CD14-positive monocyte (primary cell): ENCODE measurements around the gene CNGB1. TPM values are rescaled to one million over a fixed set of nuclear protein-coding genes. Genes with fewer than 3 reads are reported as not detected.
A peak's percentile ranks its signal among the peaks of the same experiment; 100 is the strongest.

Source experiments
- DNase-seq, 3 donors: peaks; one replicate each; pipeline ENCODE4 v3.0.0-alpha.2; 2011 to 2022
- H2AFZ ChIP-seq: 2 replicates; pipeline ENCODE4 v1.6.0; 2012; ENCODE audit warnings: mild to moderate bottlenecking, low read depth, low read length, inconsistent platforms; ENCODE audit not compliant: insufficient read depth, poor library complexity, severe bottlenecking
- H3K27ac ChIP-seq, 2 donors: 1 replicate in 1 of 2; 2 replicates in 1 of 2; pipeline ENCODE4 v1.5.1; 2012 to 2013; ENCODE audit warnings: low read length in 2 of 2, control low read depth in 1 of 2, inconsistent platforms in 1 of 2, low read depth in 1 of 2, mild to moderate bottlenecking in 1 of 2
- H3K27me3 ChIP-seq, 2 donors: one replicate each; pipeline versions ENCODE4 v1.6.0 to v1.6.1; 2011 to 2013; ENCODE audit warnings: low read length in 2 of 2; ENCODE audit not compliant: control insufficient read depth in 2 of 2, insufficient read depth in 2 of 2
- H3K36me3 ChIP-seq, 2 donors: replicated peaks in 1 of 2; 1 replicate in 1 of 2; 2 replicates in 1 of 2; pipeline versions ENCODE4 v1.5.1 to v1.6.1; 2012 to 2013; ENCODE audit warnings: low read length in 2 of 2, control low read depth in 1 of 2, inconsistent platforms in 1 of 2, mild to moderate bottlenecking in 1 of 2; ENCODE audit not compliant: insufficient read depth in 2 of 2, control insufficient read depth in 1 of 2
- H3K4me1 ChIP-seq, 2 donors: 1 replicate in 1 of 2; 2 replicates in 1 of 2; pipeline versions ENCODE4 v1.5.1 to v1.6.1; 2012 to 2013; ENCODE audit warnings: low read length in 2 of 2, control low read depth in 1 of 2, inconsistent platforms in 1 of 2, mild to moderate bottlenecking in 1 of 2, moderate library complexity in 1 of 2; ENCODE audit not compliant: insufficient read depth in 2 of 2, control insufficient read depth in 1 of 2
- H3K4me2 ChIP-seq: replicated peaks from 2 replicates; pipeline ENCODE3; 2012; ENCODE audit warnings: low read length, moderate library complexity, mild to moderate bottlenecking; ENCODE audit not compliant: poor library complexity, severe bottlenecking; ENCODE audit errors: extremely low read depth
- H3K4me3 ChIP-seq, 3 experiments: fragments of 200-600 bp in 1 of 3; sonication (generic) in 1 of 3; replicated peaks in 1 of 3; 1 replicate in 2 of 3; 2 replicates in 1 of 3; pipeline ENCODE4 v1.5.1; 2011 to 2013; ENCODE audit warnings: low read length in 3 of 3, mild to moderate bottlenecking in 3 of 3, control low read depth in 2 of 3, low read depth in 2 of 3, inconsistent platforms in 1 of 3, moderate library complexity in 1 of 3
- H3K79me2 ChIP-seq: 2 replicates; pipeline ENCODE4 v1.6.0; 2012; ENCODE audit warnings: mild to moderate bottlenecking, control low read depth, inconsistent platforms, low read length, moderate library complexity; ENCODE audit not compliant: insufficient read depth
- H3K9ac ChIP-seq: 2 replicates; pipeline ENCODE4 v1.6.0; 2017; ENCODE audit warnings: low read length, mild to moderate bottlenecking; ENCODE audit not compliant: insufficient read depth, poor library complexity, severe bottlenecking
- H3K9me3 ChIP-seq, 2 donors: replicated peaks in 1 of 2; 1 replicate in 1 of 2; 2 replicates in 1 of 2; pipeline versions ENCODE4 v1.5.1 to v1.6.1; 2012 to 2013; ENCODE audit warnings: low read length in 2 of 2, control low read depth in 1 of 2; ENCODE audit not compliant: control insufficient read depth in 1 of 2, insufficient read depth in 1 of 2
- H4K20me1 ChIP-seq: 2 replicates; pipeline ENCODE4 v1.6.0; 2012; ENCODE audit warnings: mild to moderate bottlenecking, low read length, control low read depth, moderate library complexity; ENCODE audit not compliant: insufficient read depth
- H3K27ac Mint-ChIP-seq, 7 donors: one replicate each; pipeline ENCODE4 v1.8.0; 2020; ENCODE audit warnings: mild to moderate bottlenecking in 7 of 7, mixed read lengths in 7 of 7, moderate library complexity in 6 of 7, inconsistent platforms in 2 of 7
- H3K27me3 Mint-ChIP-seq, 3 donors: one replicate each; pipeline ENCODE4 v1.8.0; 2021 to 2022; ENCODE audit warnings: low read depth in 3 of 3, mild to moderate bottlenecking in 3 of 3, mixed read lengths in 3 of 3, moderate library complexity in 3 of 3, inconsistent platforms in 1 of 3
- H3K36me3 Mint-ChIP-seq, 2 donors: one replicate each; pipeline ENCODE4 v1.8.0; 2020; ENCODE audit warnings: mixed read lengths in 2 of 2, inconsistent platforms in 1 of 2, mild to moderate bottlenecking in 1 of 2
- H3K4me1 Mint-ChIP-seq: one replicate; pipeline ENCODE4 v1.8.0; 2020; ENCODE audit warnings: mild to moderate bottlenecking, mixed read lengths
- H3K4me3 Mint-ChIP-seq, 2 donors: one replicate each; pipeline ENCODE4 v1.8.0; 2020; ENCODE audit warnings: mild to moderate bottlenecking in 2 of 2, mixed read lengths in 2 of 2, moderate library complexity in 1 of 2
- H3K9me3 Mint-ChIP-seq, 7 donors: one replicate each; pipeline ENCODE4 v1.8.0; 2020 to 2022; ENCODE audit warnings: mixed read lengths in 7 of 7, mild to moderate bottlenecking in 6 of 7, moderate library complexity in 6 of 7, inconsistent platforms in 2 of 7
- WGBS: methylation state at CpG from one replicate; pipeline ENCODE4 v1.1.5; 2013; ENCODE audit warnings: missing lambda C conversion rate; ENCODE audit not compliant: insufficient coverage; 5-methylcytosine and 5-hydroxymethylcytosine counted together
- intact Hi-C, 2 donors: fragments of 100-400 bp; cut with micrococcal nuclease; formaldehyde crosslinking; loops; one replicate each; pipeline versions ENCODE4 v1.15.0 to v1.15.1; 2023
- polyA plus RNA-seq, 3 donors: library from polyadenylated mRNA; depleted of rRNA in 1 of 3; unstranded in 2 of 3; stranded (reverse) in 1 of 3; fragments of 300-500 nt in 2 of 3; fragments of >200 nt in 1 of 3; fragmentation: Illumina TruSeq in 2 of 3; gene quantifications; 1 replicate in 2 of 3; 2 replicates in 1 of 3; pipeline ENCODE4 v1.2.3, GENCODE V29; 2012 to 2021
- TF ChIP-seq, protein P1 (sequence below): fragments of 200-600 bp; IDR thresholded peaks from one replicate; pipeline ENCODE4 v1.8.0; 2022; ENCODE audit warnings: antibody characterized with exemption, mild to moderate bottlenecking

The CNGB1 gene
- polyA plus RNA-seq, 3 donors = not detected

DNA sequence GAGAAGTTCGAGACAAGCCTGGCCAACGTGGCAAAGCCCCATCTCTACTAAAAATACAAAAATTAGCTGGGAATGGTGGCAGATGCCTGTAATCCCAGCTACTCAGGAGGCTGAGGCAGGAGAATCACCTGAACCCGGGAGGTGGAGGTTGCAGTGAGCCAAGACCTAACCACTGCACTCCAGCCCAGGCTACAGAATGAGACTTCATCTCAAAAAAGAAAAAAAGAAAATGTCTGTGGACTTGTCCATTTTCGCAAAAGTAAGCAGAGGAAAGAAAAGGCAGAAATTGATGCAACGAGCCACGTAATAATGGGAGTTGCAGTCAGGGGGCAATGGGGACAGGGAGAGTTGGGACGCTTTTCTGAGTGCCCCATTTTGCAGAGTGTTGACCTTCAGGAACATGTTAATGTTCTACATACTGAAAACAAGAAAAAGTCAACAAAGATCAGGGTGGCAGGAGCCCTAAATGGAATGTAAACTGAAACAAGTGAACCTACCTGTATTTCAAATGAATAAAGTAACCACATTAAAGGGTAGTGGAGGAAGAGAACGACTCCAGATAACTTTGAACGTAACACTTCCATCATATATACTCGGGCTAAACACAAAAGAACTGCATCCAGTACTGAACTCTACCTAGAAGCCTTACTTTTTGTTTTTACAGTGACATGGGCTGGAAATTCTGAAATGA, 76.4 kb downstream of the CNGB1 start:
- Histone ChIP-seq H3K4me2 (peak overlapping the region; percentile 65), H3K9me3 (no peaks in the 10 kb centered on the region), H3K9ac (peak overlapping the region; percentile 22), H3K36me3 (no peaks in the 10 kb centered on the region), H2AFZ (peak overlapping the region; percentile 24), H3K4me1 (peaks cover 45 to 50% of the 10 kb centered on the region in 2 donors), H4K20me1 (no peaks in the 10 kb centered on the region), H3K79me2 (no peaks in the 10 kb centered on the region), H3K27me3 (no peaks in the 10 kb centered on the region), H3K4me3 (peak overlapping the region in 1 of 3 experiments; percentile 19), H3K27ac (peak overlapping the region; percentile 85 to 98)
- intact Hi-C loops = loop anchor here (1.0 to 5.0 kb wide), 4 partner anchors 84 to 159 kb away; partner anchors contain the start of genes KATNB1 (in 1 of the 2), KIFC3 (in 1 of the 2), USB1 (in 1 of the 2) and ZNF319 (in 1 of the 2)
- Mint-ChIP-seq H3K4me1 (peaks cover 54% of the 10 kb centered on the region), H3K27me3 (peaks cover 0 to 2% (median 0%) of the 10 kb centered on the region in 3 donors), H3K27ac (peak overlapping the region; percentile 92 to 98 (median 96)), H3K9me3 (peaks cover 0 to 3% (median 0%) of the 10 kb centered on the region in 7 donors), H3K4me3 (peak overlapping the region in 1 of 2 donors; percentile 48), H3K36me3 (no peaks in the 10 kb centered on the region)
- DNase-seq = no peak
- TF ChIP-seq, protein P1, sequence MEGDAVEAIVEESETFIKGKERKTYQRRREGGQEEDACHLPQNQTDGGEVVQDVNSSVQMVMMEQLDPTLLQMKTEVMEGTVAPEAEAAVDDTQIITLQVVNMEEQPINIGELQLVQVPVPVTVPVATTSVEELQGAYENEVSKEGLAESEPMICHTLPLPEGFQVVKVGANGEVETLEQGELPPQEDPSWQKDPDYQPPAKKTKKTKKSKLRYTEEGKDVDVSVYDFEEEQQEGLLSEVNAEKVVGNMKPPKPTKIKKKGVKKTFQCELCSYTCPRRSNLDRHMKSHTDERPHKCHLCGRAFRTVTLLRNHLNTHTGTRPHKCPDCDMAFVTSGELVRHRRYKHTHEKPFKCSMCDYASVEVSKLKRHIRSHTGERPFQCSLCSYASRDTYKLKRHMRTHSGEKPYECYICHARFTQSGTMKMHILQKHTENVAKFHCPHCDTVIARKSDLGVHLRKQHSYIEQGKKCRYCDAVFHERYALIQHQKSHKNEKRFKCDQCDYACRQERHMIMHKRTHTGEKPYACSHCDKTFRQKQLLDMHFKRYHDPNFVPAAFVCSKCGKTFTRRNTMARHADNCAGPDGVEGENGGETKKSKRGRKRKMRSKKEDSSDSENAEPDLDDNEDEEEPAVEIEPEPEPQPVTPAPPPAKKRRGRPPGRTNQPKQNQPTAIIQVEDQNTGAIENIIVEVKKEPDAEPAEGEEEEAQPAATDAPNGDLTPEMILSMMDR = no peak
- WGBS = 82% methylated on average over 4 of the region's 10 CpGs

DNA sequence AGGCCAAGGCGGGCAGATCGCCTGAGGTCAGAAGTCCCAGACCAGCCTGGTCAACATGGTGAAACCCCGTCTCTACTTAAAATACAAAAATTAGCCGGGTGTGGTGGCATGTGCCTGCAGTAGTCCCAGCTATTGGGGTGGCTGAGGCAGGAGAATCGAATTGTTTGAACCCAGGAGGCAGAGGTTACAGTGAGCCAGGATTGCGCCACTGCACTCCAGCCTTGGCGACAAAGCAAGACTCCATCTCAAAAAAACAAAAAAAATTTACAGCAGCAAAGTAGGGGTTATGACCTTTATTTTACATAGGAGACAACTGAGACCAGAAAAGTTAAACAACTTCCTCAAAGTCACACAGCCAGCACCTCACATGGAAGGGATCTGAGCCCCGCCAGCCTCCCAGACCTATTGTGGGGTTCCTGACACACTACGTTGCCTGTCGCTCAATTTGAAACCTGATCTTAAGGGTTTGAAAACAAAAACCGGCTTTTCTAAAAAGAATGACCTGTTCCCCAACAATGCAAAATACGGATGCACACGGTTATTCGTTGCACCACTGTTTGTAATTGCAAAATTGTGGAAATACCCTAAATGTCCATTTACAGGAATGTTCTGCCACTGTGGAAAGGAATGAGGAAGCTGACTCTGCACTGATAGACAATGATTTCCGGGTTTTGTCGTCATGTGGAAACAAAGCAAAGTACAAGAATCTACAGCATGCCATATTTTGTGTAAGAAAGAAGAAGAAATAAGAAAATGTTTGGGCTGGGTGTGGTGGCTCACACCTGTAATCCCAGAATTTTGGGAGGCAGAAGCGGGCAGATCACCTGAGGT, 77.2 kb downstream of the CNGB1 start:
- no peaks in the 10 kb centered on the region for H3K36me3 Mint-ChIP-seq
- peaks cover 49 to 53% of the 10 kb centered on the region in 2 donors for H3K4me1 ChIP-seq
- H4K20me1 ChIP-seq = no peaks in the 10 kb centered on the region
- peak overlapping the region; percentile 64 for H2AFZ ChIP-seq
- H3K4me3 Mint-ChIP-seq = peak overlapping the region; percentile 28 to 88
- H3K4me2 ChIP-seq = peak overlapping the region; percentile 65
- H3K79me2 ChIP-seq = no peaks in the 10 kb centered on the region
- H3K27me3 ChIP-seq = no peaks in the 10 kb centered on the region
- H3K4me3 ChIP-seq = peak overlapping the region in 1 of 3 experiments; percentile 60
- H3K9me3 Mint-ChIP-seq = peaks cover 0 to 3% (median 0%) of the 10 kb centered on the region in 7 donors
- H3K27me3 Mint-ChIP-seq = peaks cover 0 to 2% (median 0%) of the 10 kb centered on the region in 3 donors
- H3K36me3 ChIP-seq = no peaks in the 10 kb centered on the region
- peaks cover 58% of the 10 kb centered on the region for H3K4me1 Mint-ChIP-seq
- TF ChIP-seq, protein P1 = no peak
- intact Hi-C loops = loop anchor here (1.0 to 5.0 kb wide), 4 partner anchors 83 to 158 kb away; partner anchors contain the start of genes KATNB1 (in 1 of the 2), KIFC3 (in 1 of the 2), USB1 (in 1 of the 2) and ZNF319 (in 1 of the 2)
- H3K27ac ChIP-seq = peak overlapping the region; percentile 85 to 98
- H3K9me3 ChIP-seq = no peaks in the 10 kb centered on the region
- H3K9ac ChIP-seq = peak overlapping the region; percentile 70
- peak; percentile 93 to 97 (median 96) for DNase-seq
- 18% methylated on average over 9 of the region's 17 CpGs for WGBS
- H3K27ac Mint-ChIP-seq = peak overlapping the region; percentile 92 to 98 (median 96)
